ENCODE results near the gene NPAT.

Gene NPAT

GRCh38 chr11:108222574-108223347, at the start of gene NPAT, which contains the start of gene ATM:
TSS of gene NPAT (minus strand) at chr11:108222638. CDS start at chr11:108222536, 102 bp downstream.
TSS of gene ATM (plus strand) at chr11:108223067. CDS start at chr11:108227625, 4,558 bp downstream.
- TF ChIP-seq CTCF (IDR thresholded peaks at IDR 0.05; ENCODE audit: low read depth, low read length, missing control alignments), result peak; percentile 89
- no peaks in the 10 kb centered on the region for H3K36me3 ChIP-seq (replicated peaks)

GRCh38 chr11:108269583-108269982, 47.1 kb upstream of the NPAT start:
- H3K27ac ChIP-seq, result no peak overlapping the region
- no peak overlapping the region for H3K4me3 ChIP-seq (ENCODE audit: low read depth, low read length)
- H3K36me3 ChIP-seq (replicated peaks), result peaks cover 28% of the 10 kb centered on the region
- in situ Hi-C loops (cut with HindIII; ENCODE audit: low pct_ligation_motif_present, low sequenced_read_pairs), result no loop called here
- DNase-seq, result no peak
- H3K27me3 ChIP-seq (replicated peaks), result no peaks in the 10 kb centered on the region
- TF ChIP-seq CTCF (IDR thresholded peaks at IDR 0.05; ENCODE audit: low read depth, low read length, missing control alignments), result no peak

More at GRCh38 chr11:108222574-108223347, at the start of gene NPAT, which contains the start of gene ATM:
- Histone ChIP-seq H3K27me3 (replicated peaks) (no peaks in the 10 kb centered on the region), H3K27ac (peak within 1 kb of the TSS; percentile 82), H3K4me3 (ENCODE audit: low read depth, low read length) (peak within 1 kb of the TSS; percentile 93)
- peak; percentile 99 for DNase-seq
- in situ Hi-C loops (cut with HindIII; ENCODE audit: low pct_ligation_motif_present, low sequenced_read_pairs), result no loop called here

GRCh38 chr11:108253176-108253575, 30.7 kb upstream of the NPAT start:
- peak; percentile 3 for DNase-seq
- no peaks in the 10 kb centered on the region for H3K27me3 ChIP-seq (replicated peaks)
- TF ChIP-seq CTCF (IDR thresholded peaks at IDR 0.05; ENCODE audit: low read depth, low read length, missing control alignments), result no peak
- in situ Hi-C loops (cut with HindIII; ENCODE audit: low pct_ligation_motif_present, low sequenced_read_pairs), result no loop called here
- H3K4me3 ChIP-seq (ENCODE audit: low read depth, low read length), result no peak overlapping the region
- peaks cover 47% of the 10 kb centered on the region for H3K36me3 ChIP-seq (replicated peaks)
- H3K27ac ChIP-seq, result no peak overlapping the region

GRCh38 chr11:108246885-108247284, 24.4 kb upstream of the NPAT start:
- no peak overlapping the region for H3K4me3 ChIP-seq (ENCODE audit: low read depth, low read length)
- H3K27ac ChIP-seq, result no peak overlapping the region
- peaks cover 26% of the 10 kb centered on the region for H3K36me3 ChIP-seq (replicated peaks)
- no peaks in the 10 kb centered on the region for H3K27me3 ChIP-seq (replicated peaks)
- in situ Hi-C loops (cut with HindIII; ENCODE audit: low pct_ligation_motif_present, low sequenced_read_pairs), result no loop called here
- DNase-seq, result no peak
- no peak for TF ChIP-seq CTCF (IDR thresholded peaks at IDR 0.05; ENCODE audit: low read depth, low read length, missing control alignments)

- TF ChIP-seq CTCF (IDR thresholded peaks at IDR 0.05; ENCODE audit: low read depth, low read length, missing control alignments), result no peak
- Histone ChIP-seq H3K36me3 (replicated peaks) (peaks cover 20% of the 10 kb centered on the region), H3K27me3 (replicated peaks) (no peaks in the 10 kb centered on the region), H3K27ac (no peak overlapping the region), H3K4me3 (ENCODE audit: low read depth, low read length) (no peak overlapping the region)
- in situ Hi-C loops (cut with HindIII; ENCODE audit: low pct_ligation_motif_present, low sequenced_read_pairs), result no loop called here
- no peak for DNase-seq
Observed at GRCh38 chr11:108246308-108246707, 23.9 kb upstream of the NPAT start.
